Upper lobe of left lung (tissue), 4 donors: Measurements from ENCODE around the gene TATDN2.

Experiments used
- EP300 ChIP-seq, 4 donors: sonication (generic); formaldehyde crosslinking; IDR thresholded peaks; one replicate each; pipeline ENCODE4 v1.5.1; 2017; ENCODE audit warnings: antibody characterized with exemption in 4 of 4, control low read depth in 2 of 4
- POLR2A ChIP-seq, 4 donors: fragments of 450-650 bp; IDR thresholded peaks; one replicate each; pipeline ENCODE4 v1.5.1; 2016 to 2017; ENCODE audit warnings: antibody characterized with exemption in 4 of 4, mild to moderate bottlenecking in 2 of 4
- POLR2AphosphoS5 ChIP-seq, 2 donors: sonication (generic); formaldehyde crosslinking; IDR thresholded peaks; one replicate each; pipeline ENCODE4 v1.5.1; 2017; ENCODE audit warnings: antibody characterized with exemption in 2 of 2
- TF ChIP-seq, protein P1 (sequence below), 6 experiments: fragments of 450-650 bp in 4 of 6; fragments of 200-600 bp in 2 of 6; sonication (generic) in 2 of 6; IDR thresholded peaks; one replicate each; pipeline ENCODE4 v1.5.1; 2016 to 2019; ENCODE audit warnings: antibody characterized with exemption in 6 of 6

GRCh38 chr3:10268930-10269329 is 20.7 kb downstream of the TATDN2 start:
- no peak for TF ChIP-seq POLR2A (IDR thresholded peaks at IDR 0.05)
- TF ChIP-seq, protein P1, sequence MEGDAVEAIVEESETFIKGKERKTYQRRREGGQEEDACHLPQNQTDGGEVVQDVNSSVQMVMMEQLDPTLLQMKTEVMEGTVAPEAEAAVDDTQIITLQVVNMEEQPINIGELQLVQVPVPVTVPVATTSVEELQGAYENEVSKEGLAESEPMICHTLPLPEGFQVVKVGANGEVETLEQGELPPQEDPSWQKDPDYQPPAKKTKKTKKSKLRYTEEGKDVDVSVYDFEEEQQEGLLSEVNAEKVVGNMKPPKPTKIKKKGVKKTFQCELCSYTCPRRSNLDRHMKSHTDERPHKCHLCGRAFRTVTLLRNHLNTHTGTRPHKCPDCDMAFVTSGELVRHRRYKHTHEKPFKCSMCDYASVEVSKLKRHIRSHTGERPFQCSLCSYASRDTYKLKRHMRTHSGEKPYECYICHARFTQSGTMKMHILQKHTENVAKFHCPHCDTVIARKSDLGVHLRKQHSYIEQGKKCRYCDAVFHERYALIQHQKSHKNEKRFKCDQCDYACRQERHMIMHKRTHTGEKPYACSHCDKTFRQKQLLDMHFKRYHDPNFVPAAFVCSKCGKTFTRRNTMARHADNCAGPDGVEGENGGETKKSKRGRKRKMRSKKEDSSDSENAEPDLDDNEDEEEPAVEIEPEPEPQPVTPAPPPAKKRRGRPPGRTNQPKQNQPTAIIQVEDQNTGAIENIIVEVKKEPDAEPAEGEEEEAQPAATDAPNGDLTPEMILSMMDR (IDR thresholded peaks at IDR 0.05): no peak
- TF ChIP-seq POLR2AphosphoS5 (IDR thresholded peaks at IDR 0.05): no peak
- TF ChIP-seq EP300 (IDR thresholded peaks at IDR 0.05): no peak
